ENCODE results near the gene HMGCR. TPM values are rescaled to one million over a fixed set of nuclear protein-coding genes. Genes with fewer than 3 reads are reported as not detected.

Gene HMGCR
- total RNA-seq, 1 experiment from 2014 or later, result 113 TPM

- no peaks in the 10 kb centered on the region for H3K4me1 ChIP-seq (ENCODE audit: control insufficient read depth, insufficient read depth, low read length)
- ATAC-seq (no peak), DNase-seq (ENCODE audit: low read depth, low spot score) (no peak)
- no peaks in the 10 kb centered on the region for H3K27me3 ChIP-seq (ENCODE audit: control insufficient read depth, insufficient read depth, low read length)
- no TSS peak for BruUV-seq (replicated peaks)
- H3K36me3 ChIP-seq (ENCODE audit: control insufficient read depth, insufficient read depth, low read length), result peaks cover 15% of the 10 kb centered on the region
- in situ Hi-C loops (cut with HindIII; ENCODE audit: low pct_unique_long_range_greater_than_20kb, low sequenced_read_pairs), result no loop called here
- ChIA-PET POLR2A (no interaction called here), CTCF (interaction anchor here (0.6 kb wide), 1 partner anchor 113 kb away, joined by 10 read pairs; no protein-coding TSS in a partner anchor)
- H3K27ac ChIP-seq (ENCODE audit: low read length), result no peak overlapping the region
- no peak for TF ChIP-seq REST (IDR thresholded peaks at IDR 0.05; ENCODE audit: insufficient read depth in 1 of 2, low read depth in 2 of 2, low read length in 1 of 2)
- TF ChIP-seq POLR2AphosphoS5 (IDR thresholded peaks at IDR 0.05; ENCODE audit: low read depth, low read length), result no peak
- TF ChIP-seq SIN3A (IDR thresholded peaks at IDR 0.05; ENCODE audit: borderline replicate concordance, insufficient read depth, low read depth, low read length), result no peak
- TF ChIP-seq CTCF (IDR thresholded peaks at IDR 0.05), result no peak
- TF ChIP-seq TCF7L2 (IDR thresholded peaks at IDR 0.05; ENCODE audit: low read depth, low read length), result no peak
- no peaks in the 10 kb centered on the region for H3K9me3 ChIP-seq (ENCODE audit: control insufficient read depth, insufficient read depth, low read depth, low read length)
- no peak overlapping the region for H3K4me3 ChIP-seq (ENCODE audit: low read depth in 2 of 2, low read length in 2 of 2)
- intact Hi-C loops (cut with micrococcal nuclease; ENCODE audit: unreplicated experiment), result no loop called here
Observed at GRCh38 chr5:75365740-75366139, 28.7 kb downstream of the HMGCR start.

- DNase-seq (ENCODE audit: low read depth, low spot score) (no peak), ATAC-seq (no peak)
- no peak overlapping the region for H3K27ac ChIP-seq (ENCODE audit: low read length)
- intact Hi-C loops (cut with micrococcal nuclease; ENCODE audit: unreplicated experiment) (no loop called here), in situ Hi-C loops (cut with HindIII; ENCODE audit: low pct_unique_long_range_greater_than_20kb, low sequenced_read_pairs) (no loop called here)
- ChIA-PET POLR2A (no interaction called here), CTCF (no interaction called here)
- H3K9me3 ChIP-seq (ENCODE audit: control insufficient read depth, insufficient read depth, low read depth, low read length), result no peaks in the 10 kb centered on the region
- TF ChIP-seq REST (IDR thresholded peaks at IDR 0.05; ENCODE audit: insufficient read depth in 1 of 2, low read depth in 2 of 2, low read length in 1 of 2) (no peak), POLR2AphosphoS5 (IDR thresholded peaks at IDR 0.05; ENCODE audit: low read depth, low read length) (no peak), CTCF (IDR thresholded peaks at IDR 0.05) (no peak), TCF7L2 (IDR thresholded peaks at IDR 0.05; ENCODE audit: low read depth, low read length) (no peak), SIN3A (IDR thresholded peaks at IDR 0.05; ENCODE audit: borderline replicate concordance, insufficient read depth, low read depth, low read length) (no peak)
- H3K4me1 ChIP-seq (ENCODE audit: control insufficient read depth, insufficient read depth, low read length), result no peaks in the 10 kb centered on the region
- H3K27me3 ChIP-seq (ENCODE audit: control insufficient read depth, insufficient read depth, low read length), result no peaks in the 10 kb centered on the region
- H3K4me3 ChIP-seq (ENCODE audit: low read depth in 2 of 2, low read length in 2 of 2), result no peak overlapping the region
- BruUV-seq (replicated peaks), result no TSS peak
- H3K36me3 ChIP-seq (ENCODE audit: control insufficient read depth, insufficient read depth, low read length), result peaks cover 5% of the 10 kb centered on the region
Observed at GRCh38 chr5:75366787-75367186, 29.8 kb downstream of the HMGCR start.
